ENCODE results near the gene OSBPL9. TPM values are rescaled to one million over a fixed set of nuclear protein-coding genes. Genes with fewer than 3 reads are reported as not detected.

OSBPL9 gene
- total and polyA plus RNA-seq, 2 donors (not counting 1 experiment from before 2014, with no cell fraction given): 23.1 to 59.6 TPM

DNA sequence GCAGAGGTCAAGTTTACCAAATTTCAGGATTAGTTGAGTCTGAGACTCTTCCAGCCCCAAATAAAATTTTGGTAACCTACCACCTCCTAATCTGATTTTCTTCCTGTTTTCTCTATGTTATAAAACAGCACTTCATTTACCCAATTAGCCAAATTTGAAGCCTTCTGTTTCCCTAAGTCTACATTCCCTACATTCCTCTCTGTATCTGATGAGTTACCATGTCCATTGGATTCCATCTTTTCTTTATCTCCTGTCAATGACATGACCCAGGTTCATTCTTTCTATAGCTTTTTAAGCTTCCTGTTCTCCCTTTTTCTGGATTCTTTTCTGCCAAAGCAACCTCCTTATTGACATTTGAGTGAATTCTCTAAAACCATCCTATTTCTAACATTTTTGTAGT, 72.8 kb downstream of the OSBPL9 start:
- H4K20me1 ChIP-seq (ENCODE audit: control insufficient read depth, insufficient read depth, low read length, poor library complexity, severe bottlenecking): peaks cover 3% of the 10 kb centered on the region
- no peak overlapping the region for H2AFZ ChIP-seq (ENCODE audit: insufficient read depth, low read depth, low read length, poor library complexity, severe bottlenecking)
- ChIA-PET POLR2A (no interaction called here), CTCF (no interaction called here)
- DNase-seq: no peak
- H3K4me3 ChIP-seq (ENCODE audit: control extremely low read depth in 1 of 5, extremely low read depth in 1 of 5, insufficient read depth in 1 of 5, low read depth in 2 of 5, low read length in 4 of 5): no peak overlapping the region
- no peaks in the 10 kb centered on the region for H3K9me3 ChIP-seq (ENCODE audit: control extremely low read depth in 1 of 3, control insufficient read depth in 2 of 3, insufficient read depth in 1 of 3, low read length in 2 of 3)
- TF ChIP-seq, protein P1, sequence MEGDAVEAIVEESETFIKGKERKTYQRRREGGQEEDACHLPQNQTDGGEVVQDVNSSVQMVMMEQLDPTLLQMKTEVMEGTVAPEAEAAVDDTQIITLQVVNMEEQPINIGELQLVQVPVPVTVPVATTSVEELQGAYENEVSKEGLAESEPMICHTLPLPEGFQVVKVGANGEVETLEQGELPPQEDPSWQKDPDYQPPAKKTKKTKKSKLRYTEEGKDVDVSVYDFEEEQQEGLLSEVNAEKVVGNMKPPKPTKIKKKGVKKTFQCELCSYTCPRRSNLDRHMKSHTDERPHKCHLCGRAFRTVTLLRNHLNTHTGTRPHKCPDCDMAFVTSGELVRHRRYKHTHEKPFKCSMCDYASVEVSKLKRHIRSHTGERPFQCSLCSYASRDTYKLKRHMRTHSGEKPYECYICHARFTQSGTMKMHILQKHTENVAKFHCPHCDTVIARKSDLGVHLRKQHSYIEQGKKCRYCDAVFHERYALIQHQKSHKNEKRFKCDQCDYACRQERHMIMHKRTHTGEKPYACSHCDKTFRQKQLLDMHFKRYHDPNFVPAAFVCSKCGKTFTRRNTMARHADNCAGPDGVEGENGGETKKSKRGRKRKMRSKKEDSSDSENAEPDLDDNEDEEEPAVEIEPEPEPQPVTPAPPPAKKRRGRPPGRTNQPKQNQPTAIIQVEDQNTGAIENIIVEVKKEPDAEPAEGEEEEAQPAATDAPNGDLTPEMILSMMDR (IDR thresholded peaks at IDR 0.05): no peak
- TF ChIP-seq EZH2 (IDR thresholded peaks at IDR 0.05; ENCODE audit: borderline replicate concordance, insufficient read depth, low read depth, low read length, poor library complexity, severe bottlenecking): no peak
- peaks cover 0 to 4% of the 10 kb centered on the region in 2 donors for H3K4me1 ChIP-seq (ENCODE audit: control insufficient read depth in 2 of 2, insufficient read depth in 2 of 2, low read length in 2 of 2)
- H3K36me3 ChIP-seq (replicated peaks in 1 of 2; ENCODE audit: control extremely low read depth in 1 of 2, control insufficient read depth in 1 of 2, extremely low read depth in 1 of 2, insufficient read depth in 2 of 2, low read length in 1 of 2): no peaks in the 10 kb centered on the region
- H3K27me3 ChIP-seq (replicated peaks in 1 of 4; ENCODE audit: control extremely low read depth in 1 of 4, control insufficient read depth in 3 of 4, insufficient read depth in 4 of 4, low read length in 3 of 4): no peaks in the 10 kb centered on the region
- peaks cover 21% of the 10 kb centered on the region for H3K79me2 ChIP-seq (ENCODE audit: control insufficient read depth, insufficient read depth, low read length)
- no peaks in the 10 kb centered on the region for H3K9me3 Mint-ChIP-seq (ENCODE audit: insufficient read depth)
- no peak overlapping the region for H3K4me3 Mint-ChIP-seq
- peaks cover 24% of the 10 kb centered on the region for H3K4me1 Mint-ChIP-seq
- H3K4me2 ChIP-seq (replicated peaks; ENCODE audit: low read depth, low read length, poor library complexity, severe bottlenecking): no peak overlapping the region
- intact Hi-C loops (cut with micrococcal nuclease): no loop called here
- H3K27me3 Mint-ChIP-seq: no peaks in the 10 kb centered on the region
- no peak overlapping the region for H3K9ac ChIP-seq (ENCODE audit: low read length)
- H3K27ac Mint-ChIP-seq: no peak overlapping the region
- no peak for ATAC-seq (ENCODE audit: low read depth)
- no peak overlapping the region for H3K27ac ChIP-seq (ENCODE audit: low read length in 2 of 2)

DNA sequence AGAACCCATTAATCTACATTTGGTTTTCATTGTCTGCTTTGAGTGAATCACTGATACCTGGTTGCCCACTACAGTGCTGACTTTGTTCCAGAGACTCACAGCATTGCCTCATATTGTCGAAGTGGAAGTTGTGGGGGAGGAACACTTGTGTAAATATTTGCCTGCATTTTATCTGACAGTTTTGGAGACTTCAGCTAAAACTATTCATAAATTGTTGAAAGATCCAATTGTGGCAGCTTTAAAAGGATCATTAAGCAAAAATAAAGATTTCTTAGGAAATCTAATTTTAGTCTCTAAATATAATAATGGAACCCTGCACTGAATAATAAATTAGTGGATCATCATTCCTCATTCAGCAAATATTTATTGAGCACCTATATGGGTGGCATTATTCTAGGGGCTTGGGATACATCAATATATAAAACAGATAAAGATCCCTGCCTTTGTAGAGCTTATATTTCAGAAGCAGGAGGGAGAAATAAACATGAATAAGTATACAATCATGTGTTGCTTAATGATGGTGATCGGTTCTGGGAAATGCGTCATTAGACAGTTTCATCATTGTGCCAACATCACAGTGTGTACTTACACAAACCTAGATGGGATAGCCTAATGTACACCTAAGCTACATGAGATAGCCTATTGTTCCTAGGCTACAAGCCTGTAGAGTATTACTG, 73.5 kb downstream of the OSBPL9 start:
- POLR2A ChIA-PET: no interaction called here

More for the DNA sequence above, 73.5 kb downstream of the OSBPL9 start:
- Mint-ChIP-seq H3K9me3 (ENCODE audit: insufficient read depth) (no peaks in the 10 kb centered on the region), H3K27me3 (no peaks in the 10 kb centered on the region), H3K4me1 (peaks cover 24% of the 10 kb centered on the region), H3K4me3 (no peak overlapping the region), H3K27ac (no peak overlapping the region)
- intact Hi-C loops (cut with micrococcal nuclease): no loop called here
- H4K20me1 ChIP-seq (ENCODE audit: control insufficient read depth, insufficient read depth, low read length, poor library complexity, severe bottlenecking): peaks cover 7% of the 10 kb centered on the region
- ATAC-seq (ENCODE audit: low read depth) (no peak), DNase-seq (no peak)
- CTCF ChIA-PET: interaction anchor here (1.0 kb wide), 1 partner anchor 79 kb away, joined by 4 read pairs; no protein-coding TSS in a partner anchor
- H3K4me1 ChIP-seq (ENCODE audit: control insufficient read depth in 2 of 2, insufficient read depth in 2 of 2, low read length in 2 of 2): peaks cover 0 to 4% of the 10 kb centered on the region in 2 donors
- peaks cover 22% of the 10 kb centered on the region for H3K79me2 ChIP-seq (ENCODE audit: control insufficient read depth, insufficient read depth, low read length)
- H3K4me2 ChIP-seq (replicated peaks; ENCODE audit: low read depth, low read length, poor library complexity, severe bottlenecking): no peak overlapping the region
- TF ChIP-seq, protein P1 (IDR thresholded peaks at IDR 0.05): no peak
- no peak for TF ChIP-seq EZH2 (IDR thresholded peaks at IDR 0.05; ENCODE audit: borderline replicate concordance, insufficient read depth, low read depth, low read length, poor library complexity, severe bottlenecking)
- no peak overlapping the region for H3K4me3 ChIP-seq (ENCODE audit: control extremely low read depth in 1 of 5, extremely low read depth in 1 of 5, insufficient read depth in 1 of 5, low read depth in 2 of 5, low read length in 4 of 5)
- H3K27ac ChIP-seq (ENCODE audit: low read length in 2 of 2): no peak overlapping the region
- WGBS (ENCODE audit: insufficient coverage): no CpG with 5 or more reads among the region's 3 CpGs
- no peaks in the 10 kb centered on the region for H3K9me3 ChIP-seq (ENCODE audit: control extremely low read depth in 1 of 3, control insufficient read depth in 2 of 3, insufficient read depth in 1 of 3, low read length in 2 of 3)
- no peaks in the 10 kb centered on the region for H3K27me3 ChIP-seq (replicated peaks in 1 of 4; ENCODE audit: control extremely low read depth in 1 of 4, control insufficient read depth in 3 of 4, insufficient read depth in 4 of 4, low read length in 3 of 4)
- H3K36me3 ChIP-seq (replicated peaks in 1 of 2; ENCODE audit: control extremely low read depth in 1 of 2, control insufficient read depth in 1 of 2, extremely low read depth in 1 of 2, insufficient read depth in 2 of 2, low read length in 1 of 2): no peaks in the 10 kb centered on the region
- no peak overlapping the region for H3K9ac ChIP-seq (ENCODE audit: low read length)
- no peak overlapping the region for H2AFZ ChIP-seq (ENCODE audit: insufficient read depth, low read depth, low read length, poor library complexity, severe bottlenecking)

Measured in B cell (primary cell).